Measurements from ENCODE around the gene CCDC107.

CCDC107 gene

DNA sequence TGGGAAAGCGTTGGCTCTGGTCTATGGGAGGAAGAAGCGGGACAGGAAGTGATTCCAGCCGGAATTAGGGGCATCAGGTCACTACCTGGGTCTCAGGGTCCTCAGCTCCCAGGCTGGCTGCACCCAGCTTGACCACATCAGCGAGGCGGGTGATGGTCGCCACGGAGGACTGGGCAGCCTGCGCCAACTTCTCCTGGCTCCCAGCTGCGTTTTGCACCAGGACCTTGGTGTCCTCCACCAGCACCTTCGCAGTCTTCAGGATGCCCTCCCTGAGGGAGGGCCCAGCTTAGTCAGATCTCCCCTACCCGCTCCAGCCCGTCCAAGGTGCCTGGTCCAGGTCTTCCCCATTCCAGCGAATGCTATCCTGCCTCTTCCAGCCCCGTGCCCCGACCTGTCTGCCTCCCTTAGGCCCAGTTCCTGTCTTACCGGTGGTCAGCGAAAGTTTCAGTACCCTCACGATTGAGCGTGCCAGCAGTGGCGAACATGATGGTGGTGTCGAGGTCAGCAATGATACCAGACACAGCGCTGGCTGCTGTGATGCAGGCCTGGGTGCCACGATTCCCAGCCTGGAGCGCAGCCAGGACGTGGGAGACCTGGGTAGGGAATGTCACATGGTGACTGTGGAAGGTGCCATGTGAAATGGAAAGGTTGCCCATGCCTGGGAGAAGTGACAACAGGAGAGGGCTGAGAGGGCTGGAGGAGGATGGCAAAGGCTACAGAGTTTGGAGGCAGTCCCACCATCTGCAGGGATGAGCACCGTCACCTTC lies 46.0 kb downstream of the CCDC107 start:
- H3K4me3 ChIP-seq (ENCODE audit: control insufficient read depth, low read depth, low read length): no peak overlapping the region
- no peak for DNase-seq (ENCODE audit: low read depth)
- TF ChIP-seq, protein P1, sequence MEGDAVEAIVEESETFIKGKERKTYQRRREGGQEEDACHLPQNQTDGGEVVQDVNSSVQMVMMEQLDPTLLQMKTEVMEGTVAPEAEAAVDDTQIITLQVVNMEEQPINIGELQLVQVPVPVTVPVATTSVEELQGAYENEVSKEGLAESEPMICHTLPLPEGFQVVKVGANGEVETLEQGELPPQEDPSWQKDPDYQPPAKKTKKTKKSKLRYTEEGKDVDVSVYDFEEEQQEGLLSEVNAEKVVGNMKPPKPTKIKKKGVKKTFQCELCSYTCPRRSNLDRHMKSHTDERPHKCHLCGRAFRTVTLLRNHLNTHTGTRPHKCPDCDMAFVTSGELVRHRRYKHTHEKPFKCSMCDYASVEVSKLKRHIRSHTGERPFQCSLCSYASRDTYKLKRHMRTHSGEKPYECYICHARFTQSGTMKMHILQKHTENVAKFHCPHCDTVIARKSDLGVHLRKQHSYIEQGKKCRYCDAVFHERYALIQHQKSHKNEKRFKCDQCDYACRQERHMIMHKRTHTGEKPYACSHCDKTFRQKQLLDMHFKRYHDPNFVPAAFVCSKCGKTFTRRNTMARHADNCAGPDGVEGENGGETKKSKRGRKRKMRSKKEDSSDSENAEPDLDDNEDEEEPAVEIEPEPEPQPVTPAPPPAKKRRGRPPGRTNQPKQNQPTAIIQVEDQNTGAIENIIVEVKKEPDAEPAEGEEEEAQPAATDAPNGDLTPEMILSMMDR (conservative IDR thresholded peaks at IDR 0.05; ENCODE audit: control insufficient read depth, insufficient read depth, low read depth, low read length): no peak

DNA sequence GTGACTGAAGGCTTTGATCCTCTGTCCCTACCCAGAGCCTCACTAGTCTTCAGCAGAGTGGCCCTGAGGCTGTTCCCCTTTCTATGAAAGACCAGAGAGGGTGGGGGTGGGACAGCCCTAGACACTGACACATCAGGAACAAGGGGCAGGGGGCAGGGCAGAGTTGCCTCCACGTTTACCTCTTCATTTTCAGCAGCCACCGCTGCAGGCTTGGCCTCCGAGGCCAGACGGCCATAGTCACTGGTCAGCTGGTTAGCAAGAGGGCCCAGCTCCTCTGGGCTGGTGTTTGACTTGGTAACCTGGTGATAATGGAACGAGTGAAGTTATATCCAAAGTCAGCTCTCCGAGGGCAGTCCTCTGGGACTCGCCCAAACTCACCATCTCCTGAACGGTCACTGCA lies 47.3 kb downstream of the CCDC107 start:
- H3K4me3 ChIP-seq (ENCODE audit: control insufficient read depth, low read depth, low read length): no peak overlapping the region
- TF ChIP-seq, protein P1 (conservative IDR thresholded peaks at IDR 0.05; ENCODE audit: control insufficient read depth, insufficient read depth, low read depth, low read length): no peak
- DNase-seq (ENCODE audit: low read depth): no peak

DNA sequence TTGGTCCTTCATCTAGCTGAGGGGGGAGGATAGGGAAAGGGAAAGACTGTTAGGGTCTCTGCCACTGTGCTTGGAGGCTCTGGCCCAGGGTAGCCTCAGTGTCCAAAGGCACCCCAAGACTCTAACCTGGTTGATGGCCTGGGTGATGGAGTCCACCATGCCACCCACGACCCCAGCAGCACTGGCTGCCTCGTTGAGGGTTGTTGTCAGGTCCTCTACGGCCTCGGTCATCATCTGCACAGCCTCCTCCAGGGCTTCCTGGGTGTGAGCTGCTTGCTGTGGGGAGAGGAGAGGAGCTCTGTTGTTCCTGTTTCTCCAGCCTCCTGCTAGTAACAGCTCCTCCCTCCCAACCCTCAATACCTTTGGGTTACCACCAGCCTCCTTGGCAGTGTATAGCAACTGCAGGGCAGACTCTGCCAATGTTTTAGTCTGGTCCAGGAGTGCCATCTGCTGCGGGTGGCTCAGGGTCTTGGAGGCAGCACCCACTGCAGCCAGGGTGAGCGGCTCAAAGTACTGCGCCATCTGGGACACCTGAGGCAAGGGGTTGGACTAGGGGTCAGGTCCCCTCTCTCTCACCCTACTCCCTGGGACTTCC lies 47.8 kb downstream of the CCDC107 start:
- TF ChIP-seq, protein P1 (conservative IDR thresholded peaks at IDR 0.05; ENCODE audit: control insufficient read depth, insufficient read depth, low read depth, low read length): no peak
- no peak for DNase-seq (ENCODE audit: low read depth)
- no peak overlapping the region for H3K4me3 ChIP-seq (ENCODE audit: control insufficient read depth, low read depth, low read length)

DNA sequence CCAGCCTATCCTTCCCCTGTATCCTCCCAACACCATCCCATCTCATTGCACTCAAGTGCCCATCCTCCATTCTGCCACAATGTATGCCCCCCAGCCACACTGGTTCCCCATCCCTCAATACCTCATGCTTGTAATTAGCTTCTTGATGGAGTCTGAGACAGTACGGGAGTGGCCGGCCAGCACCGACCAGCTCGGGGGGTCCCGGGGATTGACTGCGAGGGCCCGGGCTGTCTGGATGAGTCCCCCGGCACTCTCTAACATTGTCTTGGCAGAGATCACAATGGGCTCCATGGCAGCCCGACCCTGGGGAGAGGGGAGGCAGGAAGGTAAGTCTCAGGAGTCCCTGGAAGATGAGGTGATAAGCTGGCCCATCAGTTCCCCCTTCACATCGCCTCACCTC lies 48.9 kb downstream of the CCDC107 start:
- TF ChIP-seq, protein P1 (conservative IDR thresholded peaks at IDR 0.05; ENCODE audit: control insufficient read depth, insufficient read depth, low read depth, low read length): no peak
- no peak for DNase-seq (ENCODE audit: low read depth)
- H3K4me3 ChIP-seq (ENCODE audit: control insufficient read depth, low read depth, low read length): no peak overlapping the region

DNA sequence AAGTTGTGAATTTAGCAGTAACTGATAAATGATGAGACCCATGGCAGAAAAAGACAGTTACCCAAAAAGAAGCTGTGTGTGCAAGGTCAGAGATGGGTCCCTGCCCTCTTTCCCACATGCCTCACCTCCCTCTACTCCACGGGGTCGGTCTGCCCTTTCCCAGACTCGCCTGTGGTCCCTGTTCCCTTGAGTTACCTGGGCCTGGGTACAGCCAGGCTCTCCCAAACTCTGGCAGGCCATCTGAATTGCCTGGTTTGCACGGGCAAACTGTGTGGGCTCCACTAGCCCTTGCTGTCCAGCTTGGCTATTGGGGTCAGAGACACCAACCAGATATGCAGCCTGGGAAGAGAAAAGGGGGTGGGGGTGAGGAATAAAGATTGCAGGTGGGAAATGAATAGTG lies 50.1 kb downstream of the CCDC107 start:
- TF ChIP-seq, protein P1 (conservative IDR thresholded peaks at IDR 0.05; ENCODE audit: control insufficient read depth, insufficient read depth, low read depth, low read length): no peak
- DNase-seq (ENCODE audit: low read depth): no peak
- no peak overlapping the region for H3K4me3 ChIP-seq (ENCODE audit: control insufficient read depth, low read depth, low read length)

DNA sequence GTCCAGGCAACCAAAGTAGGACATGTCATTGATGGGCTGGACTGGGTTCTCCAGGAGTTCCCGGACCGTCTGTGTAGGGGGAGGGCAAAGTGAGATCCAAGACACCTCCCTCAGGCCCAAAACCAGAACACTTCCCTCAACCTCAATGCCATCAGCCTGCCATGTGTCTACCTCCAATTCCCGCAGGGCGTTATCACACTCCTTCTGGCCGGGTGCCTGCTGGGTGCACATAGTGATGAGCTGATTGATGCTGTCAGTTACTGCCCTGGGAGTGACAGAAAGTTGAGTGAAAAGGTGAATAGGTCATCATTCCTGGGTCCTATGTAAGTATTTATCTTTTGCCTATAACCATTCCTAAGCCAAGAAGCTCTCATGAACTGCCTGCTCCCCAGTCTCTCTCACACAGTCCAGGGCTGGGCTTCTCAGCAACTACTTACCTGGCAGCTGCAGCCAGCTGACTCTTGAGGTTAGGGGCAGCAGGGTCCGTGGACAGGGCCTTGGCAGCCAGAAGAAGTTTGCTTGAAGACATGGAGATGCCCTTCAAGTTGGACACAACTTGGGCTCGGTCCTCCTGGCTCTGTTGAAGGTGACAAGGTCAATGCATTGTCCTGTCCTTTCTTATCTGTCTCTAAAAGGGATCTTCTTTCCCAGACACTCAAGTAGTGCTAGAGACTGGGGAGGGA lies 52.9 kb downstream of the CCDC107 start:
- no peak overlapping the region for H3K4me3 ChIP-seq (ENCODE audit: control insufficient read depth, low read depth, low read length)
- TF ChIP-seq, protein P1 (conservative IDR thresholded peaks at IDR 0.05; ENCODE audit: control insufficient read depth, insufficient read depth, low read depth, low read length): no peak
- DNase-seq (ENCODE audit: low read depth): no peak
